GM23338 (cell line): ENCODE results near the gene SRD5A2. TPM values are rescaled to one million over a fixed set of nuclear protein-coding genes. Genes with fewer than 3 reads are reported as not detected.

Experiments
- ATAC-seq: fragments of 200-7000 bp; cut with Tn5 transposase; 3 replicates; pipeline ENCODE4 v1.9.1; 2020
- DNase-seq: peaks from one replicate; pipeline ENCODE4 v3.0.0-alpha.2; 2015; ENCODE audit warnings: low spot score
- H2AFZ ChIP-seq: fragments of 200-600 bp; sonication (generic); 2 replicates; pipeline ENCODE4 v1.8.0; 2016; ENCODE audit warnings: antibody characterized with exemption, mild to moderate bottlenecking, moderate library complexity
- H3F3A ChIP-seq: fragments of 200-600 bp; sonication (generic); replicated peaks from 2 replicates; pipeline ENCODE4 v1.8.0; 2017; ENCODE audit warnings: antibody characterized with exemption, mixed run types, low read depth
- H3K27ac ChIP-seq: fragments of 200-600 bp; sonication (generic); 2 replicates; pipeline ENCODE4 v1.6.1; 2016; ENCODE audit warnings: low read depth
- H3K27me3 ChIP-seq: fragments of 200-600 bp; sonication (generic); 2 replicates; pipeline ENCODE4 v1.8.0; 2016; ENCODE audit warnings: mild to moderate bottlenecking, mixed run types, moderate library complexity; ENCODE audit not compliant: insufficient read depth
- H3K36me3 ChIP-seq: fragments of 200-600 bp; sonication (generic); 2 replicates; pipeline ENCODE4 v1.8.0; 2016; ENCODE audit warnings: mild to moderate bottlenecking; ENCODE audit not compliant: insufficient read depth
- H3K4me1 ChIP-seq: fragments of 200-600 bp; sonication (generic); 2 replicates; pipeline ENCODE4 v1.8.0; 2016; ENCODE audit warnings: mild to moderate bottlenecking, moderate library complexity; ENCODE audit not compliant: insufficient read depth
- H3K4me2 ChIP-seq: fragments of 200-600 bp; sonication (generic); 2 replicates; pipeline ENCODE4 v1.7.1; 2017; ENCODE audit warnings: mixed run types
- H3K4me3 ChIP-seq: fragments of 200-600 bp; sonication (generic); 2 replicates; pipeline ENCODE4 v1.6.1; 2016; ENCODE audit warnings: mixed run types
- H3K79me2 ChIP-seq: fragments of 200-600 bp; sonication (generic); replicated peaks from 2 replicates; pipeline ENCODE4 v1.8.0; 2017; ENCODE audit warnings: mild to moderate bottlenecking; ENCODE audit not compliant: insufficient read depth
- H3K9me2 ChIP-seq: fragments of 200-600 bp; sonication (generic); 2 replicates; pipeline ENCODE4 v1.8.0; 2017; ENCODE audit not compliant: insufficient read depth
- H4K20me1 ChIP-seq: fragments of 200-600 bp; sonication (generic); replicated peaks from 2 replicates; pipeline ENCODE4 v1.8.0; 2017; ENCODE audit warnings: mild to moderate bottlenecking; ENCODE audit not compliant: insufficient read depth
- H3K27ac Mint-ChIP-seq: 2 replicates; pipeline ENCODE4 v1.8.0; 2020; ENCODE audit warnings: inconsistent platforms, mild to moderate bottlenecking, moderate library complexity, mixed read lengths
- H3K27me3 Mint-ChIP-seq: 3 replicates; pipeline ENCODE4 v1.8.0; 2022; ENCODE audit warnings: low read depth, mild to moderate bottlenecking, moderate library complexity, mixed read lengths, inconsistent platforms; ENCODE audit not compliant: insufficient read depth, poor library complexity
- H3K36me3 Mint-ChIP-seq: 3 replicates; pipeline ENCODE4 v1.8.0; 2021; ENCODE audit warnings: low read depth, mild to moderate bottlenecking, inconsistent platforms, moderate library complexity, mixed read lengths
- H3K4me1 Mint-ChIP-seq: 3 replicates; pipeline ENCODE4 v1.8.0; 2020; ENCODE audit warnings: mild to moderate bottlenecking, inconsistent platforms, mixed read lengths
- H3K4me3 Mint-ChIP-seq: 3 replicates; pipeline ENCODE4 v1.8.0; 2021; ENCODE audit warnings: moderate library complexity, mild to moderate bottlenecking, inconsistent platforms, mixed read lengths
- H3K9me3 Mint-ChIP-seq: 3 replicates; pipeline ENCODE4 v1.8.0; 2020; ENCODE audit warnings: moderate library complexity, mild to moderate bottlenecking, inconsistent platforms, mixed read lengths
- CTCF ChIP-seq, 2 experiments: fragments of 200-600 bp in 1 of 2; sonication (generic) in 1 of 2; conservative IDR thresholded peaks; 2 replicates each; pipeline versions ENCODE4 v1.5.1 to v1.6.1; 2016 to 2017; ENCODE audit warnings: antibody characterized with exemption in 2 of 2, low read depth in 2 of 2, mild to moderate bottlenecking in 2 of 2, moderate library complexity in 1 of 2
- ZNF462 ChIP-seq: fragments of 250-450 bp; sonication (Bioruptor Pico); IDR thresholded peaks from 2 replicates; pipeline ENCODE4 v1.5.0; 2020; ENCODE audit warnings: mild to moderate bottlenecking, moderate library complexity
- polyA plus RNA-seq: library from polyadenylated mRNA; unstranded; fragments of >200 nt; fragmentation: Nextera tagmentation; extraction: Ambion mirVana; gene quantifications from 2 replicates; pipeline ENCODE4 v1.2.1, GENCODE V29; 2016
- total RNA-seq: library from RNA; depleted of rRNA; stranded (reverse); fragments of >200 nt; shearing (Covaris generic); gene quantifications from 2 replicates; pipeline ENCODE4 v1.2.3, GENCODE V29; 2014

SRD5A2 gene
- total and polyA plus RNA-seq, 2 experiments from 2014 or later, result 0.03 to 0.05 TPM

- no peak for TF ChIP-seq ZNF462
Measured at GRCh38 chr2:31568585-31569201, 12.0 kb downstream of the SRD5A2 start (continued).

GRCh38 chr2:31567679-31568078, 13.1 kb downstream of the SRD5A2 start:
- H3F3A ChIP-seq, result no peaks in the 10 kb centered on the region
- Mint-ChIP-seq H3K36me3 (no peaks in the 10 kb centered on the region), H3K4me1 (no peaks in the 10 kb centered on the region), H3K9me3 (peaks cover 10% of the 10 kb centered on the region), H3K27ac (no peak overlapping the region), H3K4me3 (no peak overlapping the region), H3K27me3 (peaks cover 1% of the 10 kb centered on the region)
- H3K4me1 ChIP-seq, result no peaks in the 10 kb centered on the region
- H2AFZ ChIP-seq, result no peak overlapping the region
- no peaks in the 10 kb centered on the region for H3K36me3 ChIP-seq
- no peak overlapping the region for H3K4me3 ChIP-seq
- no peak overlapping the region for H3K4me2 ChIP-seq
- ATAC-seq (no peak), DNase-seq (no peak)
- H3K79me2 ChIP-seq, result no peaks in the 10 kb centered on the region
- H3K27ac ChIP-seq, result no peak overlapping the region
- no peaks in the 10 kb centered on the region for H3K27me3 ChIP-seq
- H4K20me1 ChIP-seq, result no peaks in the 10 kb centered on the region
- H3K9me2 ChIP-seq, result no peaks in the 10 kb centered on the region
- TF ChIP-seq CTCF (conservative IDR thresholded peaks at IDR 0.05; ENCODE audit: low read depth in 2 of 2), result no peak
